GM12892 (cell line): ENCODE measurements around the gene DAPK2.

ENCODE experiments used
- POLR2A ChIP-seq: IDR thresholded peaks from 2 replicates; pipeline ENCODE4 v1.6.1; 2011; ENCODE audit warnings: low read depth, low read length, control low read depth
- POLR2AphosphoS5 ChIP-seq: IDR thresholded peaks from 2 replicates; pipeline ENCODE4 v1.6.1; 2011; ENCODE audit warnings: low read depth, low read length, control low read depth
- TAF1 ChIP-seq: IDR thresholded peaks from 2 replicates; pipeline ENCODE4 v1.6.1; 2011; ENCODE audit warnings: low read depth, mild to moderate bottlenecking, control low read depth, low read length, borderline replicate concordance

DNA sequence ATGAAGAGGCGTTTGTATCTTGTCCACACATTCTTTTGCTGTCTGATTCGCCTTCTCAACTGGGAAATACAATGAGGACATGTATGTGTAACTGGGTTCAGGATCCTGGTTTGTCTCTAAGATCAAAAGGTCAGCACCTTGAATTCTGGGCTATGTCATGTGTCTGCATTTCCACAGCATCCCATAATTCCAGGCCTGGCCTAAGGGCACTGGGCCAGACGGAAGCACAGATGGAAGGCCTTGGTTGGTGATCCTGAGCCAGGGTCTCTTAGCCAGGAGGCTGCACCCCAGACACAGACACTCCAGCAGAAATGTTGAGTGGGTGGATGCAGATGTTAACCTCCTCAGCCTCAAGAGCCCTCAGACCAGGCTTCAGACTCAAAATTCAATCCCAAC, 188.8 kb downstream of the DAPK2 start:
- TF ChIP-seq POLR2AphosphoS5: no peak
- no peak for TF ChIP-seq POLR2A
- TF ChIP-seq TAF1: no peak
